AG09309 (cell line): Measurements from ENCODE around the gene RNF44.

Experiments used
- DNase-seq: peaks from one replicate; pipeline ENCODE4 v3.0.0-alpha.2; 2010; ENCODE audit warnings: low read depth
- H3K4me3 ChIP-seq: 2 replicates; pipeline ENCODE4 v1.5.1; 2011; ENCODE audit warnings: mild to moderate bottlenecking, low read depth, low read length, moderate library complexity; ENCODE audit not compliant: control insufficient read depth
- TF ChIP-seq, protein P1 (sequence below): IDR thresholded peaks from 2 replicates; pipeline ENCODE4 v1.5.1; 2011; ENCODE audit warnings: mild to moderate bottlenecking, low read depth, low read length, inconsistent platforms; ENCODE audit not compliant: insufficient read depth, control insufficient read depth; ENCODE audit errors: missing control alignments

The RNF44 gene

DNA sequence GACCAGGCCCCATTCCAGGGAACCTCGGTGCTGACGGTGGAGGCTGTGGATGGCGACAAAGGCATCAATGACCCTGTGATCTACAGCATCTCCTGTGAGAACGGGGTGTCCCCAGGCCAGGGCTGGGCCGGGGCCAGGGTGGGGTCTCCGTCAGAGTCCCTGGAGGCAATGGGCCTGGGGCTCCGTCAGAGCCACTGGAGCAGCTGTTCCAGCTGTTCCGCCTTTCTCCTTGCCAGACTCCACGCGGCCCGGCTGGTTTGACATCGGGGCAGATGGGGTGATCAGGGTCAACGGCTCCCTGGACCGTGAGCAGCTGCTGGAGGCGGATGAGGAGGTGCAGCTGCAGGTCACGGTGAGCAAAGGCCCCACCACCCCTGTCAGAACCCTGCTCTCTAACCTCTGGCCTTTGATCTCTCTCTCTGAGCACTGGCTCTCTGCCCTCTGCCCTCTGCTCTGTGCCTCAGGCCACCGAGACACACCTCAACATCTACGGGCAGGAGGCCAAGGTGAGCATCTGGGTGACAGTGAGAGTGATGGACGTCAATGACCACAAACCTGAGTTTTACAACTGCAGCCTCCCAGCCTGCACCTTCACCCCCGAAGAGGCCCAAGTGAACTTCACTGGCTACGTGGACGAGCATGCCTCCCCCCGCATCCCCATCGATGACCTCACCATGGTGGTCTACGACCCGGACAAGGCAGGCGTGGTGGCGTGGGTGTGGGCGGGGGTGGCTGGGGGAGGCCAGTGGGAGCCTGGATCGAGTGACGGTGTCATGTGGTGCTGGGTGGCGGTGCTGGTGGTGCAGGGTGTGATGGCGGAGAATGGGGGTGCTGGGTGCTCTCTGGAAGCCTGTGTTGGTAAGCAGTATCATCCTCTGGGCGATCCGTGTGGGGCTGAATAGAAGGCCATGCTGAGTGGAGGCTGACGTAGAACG lies 38.6 kb upstream of the RNF44 start:
- H3K4me3 ChIP-seq: no peak overlapping the region
- DNase-seq: no peak
- TF ChIP-seq, protein P1, sequence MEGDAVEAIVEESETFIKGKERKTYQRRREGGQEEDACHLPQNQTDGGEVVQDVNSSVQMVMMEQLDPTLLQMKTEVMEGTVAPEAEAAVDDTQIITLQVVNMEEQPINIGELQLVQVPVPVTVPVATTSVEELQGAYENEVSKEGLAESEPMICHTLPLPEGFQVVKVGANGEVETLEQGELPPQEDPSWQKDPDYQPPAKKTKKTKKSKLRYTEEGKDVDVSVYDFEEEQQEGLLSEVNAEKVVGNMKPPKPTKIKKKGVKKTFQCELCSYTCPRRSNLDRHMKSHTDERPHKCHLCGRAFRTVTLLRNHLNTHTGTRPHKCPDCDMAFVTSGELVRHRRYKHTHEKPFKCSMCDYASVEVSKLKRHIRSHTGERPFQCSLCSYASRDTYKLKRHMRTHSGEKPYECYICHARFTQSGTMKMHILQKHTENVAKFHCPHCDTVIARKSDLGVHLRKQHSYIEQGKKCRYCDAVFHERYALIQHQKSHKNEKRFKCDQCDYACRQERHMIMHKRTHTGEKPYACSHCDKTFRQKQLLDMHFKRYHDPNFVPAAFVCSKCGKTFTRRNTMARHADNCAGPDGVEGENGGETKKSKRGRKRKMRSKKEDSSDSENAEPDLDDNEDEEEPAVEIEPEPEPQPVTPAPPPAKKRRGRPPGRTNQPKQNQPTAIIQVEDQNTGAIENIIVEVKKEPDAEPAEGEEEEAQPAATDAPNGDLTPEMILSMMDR: no peak

DNA sequence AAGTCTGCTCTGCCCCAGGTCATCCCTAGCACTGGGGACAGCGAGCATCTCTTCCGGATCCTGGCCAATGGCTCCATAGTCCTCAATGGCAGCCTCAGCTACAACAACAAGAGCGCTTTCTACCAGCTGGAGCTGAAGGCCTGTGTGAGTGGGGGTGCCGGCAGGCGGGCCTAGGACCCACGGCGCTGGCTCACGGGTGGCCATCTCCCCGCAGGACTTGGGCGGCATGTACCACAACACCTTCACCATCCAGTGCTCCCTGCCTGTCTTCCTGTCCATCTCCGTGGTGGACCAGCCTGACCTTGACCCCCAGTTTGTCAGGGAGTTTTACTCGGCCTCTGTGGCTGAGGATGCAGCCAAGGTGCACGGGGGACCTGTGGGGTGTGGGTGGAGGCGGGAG lies 37.9 kb upstream of the RNF44 start:
- DNase-seq: no peak
- TF ChIP-seq, protein P1: no peak
- H3K4me3 ChIP-seq: no peak overlapping the region

DNA sequence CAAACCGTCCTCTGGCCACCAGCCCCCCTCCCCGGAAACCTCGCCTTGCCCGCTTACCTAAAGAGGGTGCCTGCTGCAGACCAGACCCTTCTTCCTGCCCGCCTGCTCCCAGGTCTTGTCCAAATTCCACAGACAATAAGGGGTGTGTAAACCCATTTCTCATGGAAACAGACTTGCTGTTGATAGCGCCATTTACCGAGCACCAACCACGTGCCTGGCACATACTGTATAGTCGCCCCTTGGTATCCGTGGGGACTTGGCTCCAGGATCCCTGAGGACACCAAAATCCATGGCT lies 37.0 kb upstream of the RNF44 start:
- TF ChIP-seq, protein P1: no peak
- DNase-seq: no peak
- H3K4me3 ChIP-seq: no peak overlapping the region

DNA sequence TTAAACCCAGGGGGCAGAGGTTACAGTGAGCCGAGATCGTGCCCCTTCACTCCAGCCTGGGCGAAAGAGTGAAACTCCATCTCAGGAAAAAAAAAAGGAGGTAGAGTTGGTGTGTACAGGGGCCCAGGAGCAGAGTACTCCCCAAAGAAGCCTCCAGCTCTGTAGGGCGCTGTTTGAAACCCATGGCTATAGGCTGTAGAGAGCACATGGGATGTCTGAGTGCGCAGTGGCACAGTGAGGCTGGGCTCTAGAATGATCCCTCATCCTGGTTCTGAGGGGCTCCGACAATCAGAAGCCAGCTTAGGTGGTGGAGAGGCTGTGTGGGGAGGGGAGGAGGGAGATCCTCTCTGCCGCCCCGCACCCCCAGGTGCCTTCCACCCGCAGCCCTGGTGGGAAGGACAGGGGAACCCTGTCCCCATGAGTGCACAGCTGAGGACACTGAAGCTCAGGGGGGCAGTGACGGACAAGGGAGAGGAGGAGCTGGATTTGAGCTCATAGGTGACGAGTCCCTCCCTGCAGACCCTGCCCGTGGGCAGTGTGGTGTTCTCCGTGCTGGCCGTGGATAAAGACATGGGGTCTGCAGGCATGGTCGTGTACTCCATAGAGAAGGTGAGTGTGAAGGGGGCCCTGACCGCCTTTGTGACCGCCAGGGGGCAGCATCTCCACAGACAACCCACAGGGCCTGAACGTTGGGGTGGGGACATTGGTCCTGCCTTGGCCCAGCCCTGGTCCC lies 36.5 kb upstream of the RNF44 start:
- no peak for DNase-seq
- TF ChIP-seq, protein P1: peak; percentile 87
- no peak overlapping the region for H3K4me3 ChIP-seq

DNA sequence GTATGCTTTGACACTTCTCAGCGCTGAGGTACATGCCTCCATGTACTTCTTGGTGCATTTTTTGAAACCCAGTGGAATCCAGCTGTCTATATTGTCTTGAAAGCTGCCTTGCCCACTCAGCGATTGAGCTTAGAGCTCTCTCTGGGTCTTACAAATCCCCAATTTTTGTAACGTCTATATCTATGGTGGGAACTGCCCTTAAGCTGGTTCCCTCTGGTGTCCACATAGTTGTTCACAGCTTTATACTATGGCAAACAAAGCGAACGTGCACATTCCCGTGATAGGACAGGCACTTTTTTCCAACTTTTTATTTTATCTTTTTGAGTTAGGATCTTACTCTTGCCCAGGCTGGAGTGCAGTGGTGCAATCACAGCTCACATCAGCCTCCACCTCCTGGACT lies 32.8 kb upstream of the RNF44 start:
- TF ChIP-seq, protein P1: peak; percentile 30
- no peak for DNase-seq

DNA sequence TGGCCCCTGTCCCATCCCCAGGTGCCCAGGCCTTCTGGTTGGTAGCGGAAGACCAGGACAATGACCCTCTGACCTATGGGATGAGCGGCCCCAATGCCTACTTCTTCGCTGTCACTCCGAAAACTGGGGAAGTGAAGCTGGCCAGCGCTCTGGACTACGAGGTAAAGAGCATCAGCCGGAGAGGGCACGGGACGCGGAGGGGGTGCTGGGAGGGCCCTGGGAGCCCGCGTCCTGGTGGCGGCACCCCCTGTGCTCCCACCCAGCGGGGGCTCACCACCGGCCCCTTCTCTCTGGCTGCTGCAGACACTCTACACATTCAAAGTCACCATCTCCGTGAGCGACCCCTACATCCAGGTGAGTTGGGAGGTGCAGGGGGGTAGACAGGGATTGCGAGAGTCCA lies 31.5 kb upstream of the RNF44 start:
- TF ChIP-seq, protein P1: no peak
- no peak for DNase-seq
- no peak overlapping the region for H3K4me3 ChIP-seq

More for the DNA sequence above, 32.8 kb upstream of the RNF44 start:
- H3K4me3 ChIP-seq: no peak overlapping the region
